ENCODE data around the gene GRIN3A. TPM values are rescaled to one million over a fixed set of nuclear protein-coding genes. Genes with fewer than 3 reads are reported as not detected.

The GRIN3A gene
- total RNA-seq, 1 experiment from 2014 or later = not detected

- intact Hi-C loops (cut with micrococcal nuclease; ENCODE audit: unreplicated experiment) = no loop called here
- no peak for TF ChIP-seq CTCF (IDR thresholded peaks at IDR 0.05; ENCODE audit: insufficient read depth in 1 of 2, low read depth in 1 of 2, low read length in 1 of 2, severe bottlenecking in 1 of 2, unreplicated experiment in 1 of 2)
- Histone ChIP-seq H3K9me3 (no peaks in the 10 kb centered on the region), H3K36me3 (ENCODE audit: control insufficient read depth, insufficient read depth, low read length) (no peaks in the 10 kb centered on the region), H3K4me1 (no peaks in the 10 kb centered on the region), H3K4me3 (ENCODE audit: low read depth, low read length) (no peak overlapping the region), H3K27me3 (replicated peaks; ENCODE audit: control insufficient read depth, insufficient read depth, low read length) (no peaks in the 10 kb centered on the region)
- no peaks in the 10 kb centered on the region for H3K9me3 Mint-ChIP-seq (ENCODE audit: unreplicated experiment)
- no peaks in the 10 kb centered on the region for H3K36me3 Mint-ChIP-seq (ENCODE audit: insufficient read depth, unreplicated experiment)
- ChIA-PET CTCF (no interaction called here), POLR2A (no interaction called here)
- no peak for DNase-seq
- no peak overlapping the region for H3K27ac Mint-ChIP-seq (ENCODE audit: unreplicated experiment)
- H3K4me1 Mint-ChIP-seq (ENCODE audit: low read depth, unreplicated experiment) = no peaks in the 10 kb centered on the region
- no peak overlapping the region for H3K4me3 Mint-ChIP-seq (ENCODE audit: unreplicated experiment)
- H3K27me3 Mint-ChIP-seq (ENCODE audit: insufficient read depth, unreplicated experiment) = no peaks in the 10 kb centered on the region
- no TSS peak for BruUV-seq (replicated peaks)
Measured at GRCh38 chr9:101683236-101683635, 55.2 kb downstream of the GRIN3A start.

GRCh38 chr9:101677861-101678260 is 60.6 kb downstream of the GRIN3A start:
- Histone ChIP-seq H3K9me3 (no peaks in the 10 kb centered on the region), H3K27me3 (replicated peaks; ENCODE audit: control insufficient read depth, insufficient read depth, low read length) (no peaks in the 10 kb centered on the region), H3K36me3 (ENCODE audit: control insufficient read depth, insufficient read depth, low read length) (no peaks in the 10 kb centered on the region), H3K4me3 (ENCODE audit: low read depth, low read length) (no peak overlapping the region), H3K4me1 (no peaks in the 10 kb centered on the region)
- CTCF ChIA-PET = no interaction called here
- BruUV-seq (replicated peaks) = no TSS peak
- POLR2A ChIA-PET = no interaction called here
- no peak for TF ChIP-seq CTCF (IDR thresholded peaks at IDR 0.05; ENCODE audit: insufficient read depth in 1 of 2, low read depth in 1 of 2, low read length in 1 of 2, severe bottlenecking in 1 of 2, unreplicated experiment in 1 of 2)
- peaks cover 3% of the 10 kb centered on the region for H3K27me3 Mint-ChIP-seq (ENCODE audit: insufficient read depth, unreplicated experiment)
- no peaks in the 10 kb centered on the region for H3K36me3 Mint-ChIP-seq (ENCODE audit: insufficient read depth, unreplicated experiment)
- H3K4me1 Mint-ChIP-seq (ENCODE audit: low read depth, unreplicated experiment) = no peaks in the 10 kb centered on the region
- intact Hi-C loops (cut with micrococcal nuclease; ENCODE audit: unreplicated experiment) = no loop called here
- no peak for DNase-seq
- no peaks in the 10 kb centered on the region for H3K9me3 Mint-ChIP-seq (ENCODE audit: unreplicated experiment)
- no peak overlapping the region for H3K27ac Mint-ChIP-seq (ENCODE audit: unreplicated experiment)
- H3K4me3 Mint-ChIP-seq (ENCODE audit: unreplicated experiment) = no peak overlapping the region

- no peaks in the 10 kb centered on the region for H3K27me3 ChIP-seq (replicated peaks; ENCODE audit: control insufficient read depth, insufficient read depth, low read length)
- ChIA-PET CTCF (no interaction called here), POLR2A (no interaction called here)
- intact Hi-C loops (cut with micrococcal nuclease; ENCODE audit: unreplicated experiment) = no loop called here
- no peak for DNase-seq
- no peak overlapping the region for H3K4me3 ChIP-seq (ENCODE audit: low read depth, low read length)
- Mint-ChIP-seq H3K27ac (ENCODE audit: unreplicated experiment) (no peak overlapping the region), H3K4me1 (ENCODE audit: low read depth, unreplicated experiment) (no peaks in the 10 kb centered on the region), H3K9me3 (ENCODE audit: unreplicated experiment) (no peaks in the 10 kb centered on the region), H3K27me3 (ENCODE audit: insufficient read depth, unreplicated experiment) (peaks cover 3% of the 10 kb centered on the region), H3K36me3 (ENCODE audit: insufficient read depth, unreplicated experiment) (no peaks in the 10 kb centered on the region), H3K4me3 (ENCODE audit: unreplicated experiment) (no peak overlapping the region)
- H3K36me3 ChIP-seq (ENCODE audit: control insufficient read depth, insufficient read depth, low read length) = no peaks in the 10 kb centered on the region
- no TSS peak for BruUV-seq (replicated peaks)
- TF ChIP-seq CTCF (IDR thresholded peaks at IDR 0.05; ENCODE audit: insufficient read depth in 1 of 2, low read depth in 1 of 2, low read length in 1 of 2, severe bottlenecking in 1 of 2, unreplicated experiment in 1 of 2) = no peak
- no peaks in the 10 kb centered on the region for H3K9me3 ChIP-seq
- H3K4me1 ChIP-seq = no peaks in the 10 kb centered on the region
Measured at GRCh38 chr9:101675341-101675740, 63.1 kb downstream of the GRIN3A start.

Measured in Caco-2 (cell line).